GM12865 (cell line): ENCODE data around the gene CALR3.

Source experiments
- DNase-seq: peaks from one replicate; pipeline ENCODE4 v3.0.0; 2010; ENCODE audit warnings: low read depth
- H3K4me3 ChIP-seq: 2 replicates; pipeline ENCODE4 v1.5.1; 2011; ENCODE audit warnings: mild to moderate bottlenecking, low read depth, low read length, control low read depth
- CTCF ChIP-seq: IDR thresholded peaks from 2 replicates; pipeline ENCODE4 v1.5.1; 2011; ENCODE audit warnings: low read length, control low read depth, low read depth, inconsistent platforms; ENCODE audit not compliant: insufficient read depth; ENCODE audit errors: missing control alignments

CALR3 gene

DNA sequence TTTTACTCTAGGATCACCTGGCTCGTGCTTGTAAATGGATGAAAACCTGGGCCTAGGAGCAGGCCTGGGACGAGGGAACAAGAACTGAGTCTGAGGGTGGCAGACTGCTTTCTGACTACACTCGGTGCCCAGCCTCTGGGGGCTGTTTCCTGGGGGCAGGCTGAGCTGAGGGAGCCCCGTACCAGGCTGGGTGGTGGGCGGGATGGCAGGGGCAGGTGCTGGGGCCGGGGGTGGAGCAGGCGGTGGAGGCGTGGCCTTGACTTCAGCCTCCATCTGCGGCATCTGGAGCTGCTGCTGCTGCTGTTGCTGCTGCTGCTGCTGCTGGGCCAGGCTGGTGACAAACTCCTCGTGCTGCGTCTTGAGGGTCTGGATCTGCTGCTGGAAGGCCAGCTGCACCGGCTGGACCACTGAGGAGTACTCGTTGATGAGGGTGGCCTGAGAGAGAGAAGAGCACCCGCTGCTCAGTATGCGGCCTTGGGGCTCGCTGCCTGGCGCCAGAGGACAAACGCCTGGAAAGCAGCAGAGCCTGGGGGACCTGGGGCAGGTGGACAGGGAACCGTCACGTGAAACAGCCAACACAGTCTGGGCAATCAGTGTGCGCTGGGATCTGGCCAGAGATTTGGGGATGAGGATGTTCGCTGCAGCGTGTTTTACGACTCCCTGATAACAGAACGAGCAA, 33.6 kb upstream of the CALR3 start:
- no peak for DNase-seq
- no peak for TF ChIP-seq CTCF
- H3K4me3 ChIP-seq, result no peak overlapping the region

DNA sequence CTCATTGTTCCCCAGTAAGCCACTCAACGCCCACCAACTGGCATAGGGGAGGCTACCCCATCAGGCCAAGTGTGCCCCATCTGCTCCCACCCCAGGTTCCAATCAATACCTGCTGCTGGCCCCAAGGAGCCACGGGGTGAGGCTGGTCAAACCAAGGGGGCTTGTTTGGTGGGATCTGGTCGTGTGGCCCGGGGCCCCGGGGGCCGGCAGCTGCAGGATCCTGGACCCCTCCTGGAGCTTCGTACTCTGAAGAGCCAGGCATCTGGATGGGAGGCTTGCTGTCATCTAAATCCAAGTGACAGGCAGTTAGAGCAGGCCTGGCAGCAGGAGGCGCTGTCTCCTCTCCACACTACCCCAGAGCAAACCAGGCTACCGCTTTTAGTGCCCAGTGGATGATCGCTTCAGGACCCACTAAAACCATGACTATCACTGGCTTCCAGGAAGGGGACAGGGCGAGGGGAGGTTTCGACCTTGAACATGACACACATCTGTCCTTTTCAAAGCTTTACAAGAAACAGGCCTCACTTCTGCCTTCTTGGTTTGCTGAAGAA, 32.1 kb upstream of the CALR3 start:
- TF ChIP-seq CTCF, result peak; percentile 70
- DNase-seq, result peak; percentile 76
- H3K4me3 ChIP-seq, result no peak overlapping the region

GRCh38 chr19:16527334-16527935, 31.5 kb upstream of the CALR3 start:
- no peak overlapping the region for H3K4me3 ChIP-seq
- DNase-seq, result no peak
- no peak for TF ChIP-seq CTCF

DNA sequence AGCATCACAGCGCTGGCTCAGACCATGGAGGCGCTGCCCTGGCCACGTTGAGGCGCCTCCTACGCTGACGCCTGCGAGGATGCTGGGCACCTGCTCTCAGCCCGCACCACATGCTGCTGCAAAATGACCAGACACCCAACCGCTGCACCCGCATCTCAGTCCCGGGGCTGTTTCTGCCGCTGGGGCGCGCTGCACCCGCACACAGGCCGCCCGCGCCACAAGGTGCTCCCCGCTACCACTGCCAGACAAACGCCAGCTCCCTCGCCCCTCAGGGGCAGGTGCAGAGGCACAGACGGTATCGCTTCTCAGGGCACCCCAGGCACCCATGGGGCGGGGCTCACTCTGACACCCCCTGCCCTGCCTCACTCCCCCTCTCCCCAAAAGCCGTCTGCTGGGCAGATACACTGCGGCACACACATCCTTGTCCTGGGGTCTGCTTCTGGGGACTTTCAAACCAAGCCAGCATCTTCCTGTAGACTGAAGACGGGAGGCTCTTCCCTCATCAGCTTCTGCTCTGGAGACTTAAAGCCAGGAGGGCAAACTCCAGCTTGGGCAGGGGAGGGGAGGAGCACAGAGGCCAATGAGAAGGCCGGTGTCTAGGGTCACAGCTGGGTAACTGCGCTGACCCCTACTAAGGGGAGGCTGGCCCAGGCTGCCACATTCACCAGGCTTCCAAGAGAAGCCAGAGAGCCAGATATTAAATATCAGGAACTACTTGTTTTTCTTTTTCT, 29.9 kb upstream of the CALR3 start:
- no peak for TF ChIP-seq CTCF
- no peak for DNase-seq
- H3K4me3 ChIP-seq, result no peak overlapping the region

GRCh38 chr19:16524991-16525734, 29.2 kb upstream of the CALR3 start:
- TF ChIP-seq CTCF, result no peak
- DNase-seq, result no peak
- no peak overlapping the region for H3K4me3 ChIP-seq

DNA sequence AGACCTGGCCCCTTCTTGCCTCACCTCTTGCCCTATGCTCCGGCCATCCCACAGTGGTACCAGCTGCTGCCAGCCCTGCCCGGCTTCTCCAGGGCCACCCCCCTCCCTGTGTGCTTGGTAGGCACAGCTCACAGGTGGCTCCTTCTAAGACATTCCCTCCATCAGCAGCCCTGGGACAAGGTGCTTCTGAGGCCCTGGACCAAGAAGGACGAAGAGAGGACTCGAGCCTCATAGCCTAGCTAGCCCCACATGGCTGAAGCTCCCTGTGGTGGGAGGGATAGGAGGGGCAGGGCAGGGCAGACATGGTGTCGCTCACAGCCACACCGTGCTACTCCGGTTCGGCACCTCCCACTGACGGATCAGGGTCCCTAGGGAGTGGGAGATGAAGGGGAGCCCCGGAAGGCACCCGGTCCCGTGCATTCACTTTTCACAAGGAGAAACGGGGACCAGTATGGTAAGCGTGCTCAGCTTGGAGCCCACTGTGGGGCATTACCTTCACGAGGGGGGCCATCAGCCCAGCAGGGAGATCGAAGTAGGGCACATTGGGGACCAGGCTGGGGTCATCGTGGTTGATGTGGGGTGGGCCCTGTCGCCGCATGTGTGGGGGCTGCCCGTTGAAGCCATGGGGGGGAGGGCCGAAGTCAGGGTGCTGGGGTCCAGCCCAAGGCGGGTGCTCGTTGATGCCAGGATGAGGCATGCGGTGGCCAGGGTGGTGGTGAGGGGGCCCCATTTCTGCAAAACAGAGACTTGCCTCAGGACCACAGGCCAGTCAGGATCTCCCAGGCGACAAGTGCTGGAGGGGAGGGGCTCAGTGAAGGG, 26.8 kb upstream of the CALR3 start:
- DNase-seq, result no peak
- H3K4me3 ChIP-seq, result no peak overlapping the region
- no peak for TF ChIP-seq CTCF
